ENCODE data around the gene CCDC88A.

DNA sequence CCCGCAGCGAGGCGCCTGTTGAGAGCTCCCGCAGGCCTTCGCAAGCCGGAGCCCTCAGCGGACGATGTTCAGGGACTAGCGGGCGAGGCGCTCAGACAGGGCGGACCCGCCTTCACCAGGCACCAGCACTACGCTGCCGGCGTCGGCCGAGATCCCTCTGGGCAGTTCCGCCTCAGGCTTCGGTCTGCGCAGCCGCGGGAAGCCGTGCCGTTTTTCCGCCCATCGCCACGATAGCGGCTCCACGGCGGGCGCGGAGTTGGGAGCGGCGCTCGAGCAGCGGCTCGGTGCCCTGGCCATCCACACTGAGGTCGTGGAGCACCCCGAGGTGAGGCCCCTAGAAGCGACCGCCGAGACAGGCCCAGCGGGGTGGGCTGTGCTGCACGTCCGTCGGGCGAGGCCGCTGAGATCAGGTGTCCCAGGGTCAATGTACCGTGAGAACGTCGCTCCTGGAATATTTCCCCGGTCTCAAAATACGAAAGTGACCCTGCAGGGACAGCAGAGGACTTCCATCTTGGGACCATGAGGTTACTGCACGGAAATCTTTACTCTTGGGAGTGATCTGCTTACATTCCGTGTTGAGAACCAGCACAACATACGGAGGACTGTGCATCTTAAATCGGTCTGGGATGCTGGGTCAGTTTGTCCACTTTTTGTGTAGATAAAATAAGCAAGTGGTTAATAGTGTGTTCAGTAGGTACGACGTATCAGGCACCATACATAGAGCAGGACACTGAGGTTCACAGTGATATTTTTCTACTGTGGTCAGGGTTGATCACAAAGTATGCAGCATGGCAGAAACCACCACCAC is 137.3 kb downstream of the CCDC88A start:
- peak; percentile 89 to 97 (median 96) for TF ChIP-seq POLR2A (IDR thresholded peaks at IDR 0.05)
- TF ChIP-seq, protein P1, sequence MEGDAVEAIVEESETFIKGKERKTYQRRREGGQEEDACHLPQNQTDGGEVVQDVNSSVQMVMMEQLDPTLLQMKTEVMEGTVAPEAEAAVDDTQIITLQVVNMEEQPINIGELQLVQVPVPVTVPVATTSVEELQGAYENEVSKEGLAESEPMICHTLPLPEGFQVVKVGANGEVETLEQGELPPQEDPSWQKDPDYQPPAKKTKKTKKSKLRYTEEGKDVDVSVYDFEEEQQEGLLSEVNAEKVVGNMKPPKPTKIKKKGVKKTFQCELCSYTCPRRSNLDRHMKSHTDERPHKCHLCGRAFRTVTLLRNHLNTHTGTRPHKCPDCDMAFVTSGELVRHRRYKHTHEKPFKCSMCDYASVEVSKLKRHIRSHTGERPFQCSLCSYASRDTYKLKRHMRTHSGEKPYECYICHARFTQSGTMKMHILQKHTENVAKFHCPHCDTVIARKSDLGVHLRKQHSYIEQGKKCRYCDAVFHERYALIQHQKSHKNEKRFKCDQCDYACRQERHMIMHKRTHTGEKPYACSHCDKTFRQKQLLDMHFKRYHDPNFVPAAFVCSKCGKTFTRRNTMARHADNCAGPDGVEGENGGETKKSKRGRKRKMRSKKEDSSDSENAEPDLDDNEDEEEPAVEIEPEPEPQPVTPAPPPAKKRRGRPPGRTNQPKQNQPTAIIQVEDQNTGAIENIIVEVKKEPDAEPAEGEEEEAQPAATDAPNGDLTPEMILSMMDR (IDR thresholded peaks at IDR 0.05): peak in 2 of 7 experiments; percentile 4 to 13

Measured in body of pancreas (tissue), 4 donors.